DND-41 (cell line): ENCODE data around the gene SND1.

Experiments used
- EZH2 ChIP-seq: IDR thresholded peaks from 3 replicates; pipeline ENCODE4 v1.6.1; 2012; ENCODE audit warnings: borderline replicate concordance, low read depth, mild to moderate bottlenecking, moderate library complexity, low read length, inconsistent platforms; ENCODE audit not compliant: severe bottlenecking
- TF ChIP-seq, protein P1 (sequence below): IDR thresholded peaks from 2 replicates; pipeline ENCODE4 v1.5.1; 2012; ENCODE audit warnings: borderline replicate concordance, low read length, moderate library complexity, mild to moderate bottlenecking; ENCODE audit not compliant: poor library complexity, severe bottlenecking; ENCODE audit errors: extremely low read depth

GRCh38 chr7:127654404-127655394 lies 2.7 kb downstream of the SND1 start:
- TF ChIP-seq, protein P1, sequence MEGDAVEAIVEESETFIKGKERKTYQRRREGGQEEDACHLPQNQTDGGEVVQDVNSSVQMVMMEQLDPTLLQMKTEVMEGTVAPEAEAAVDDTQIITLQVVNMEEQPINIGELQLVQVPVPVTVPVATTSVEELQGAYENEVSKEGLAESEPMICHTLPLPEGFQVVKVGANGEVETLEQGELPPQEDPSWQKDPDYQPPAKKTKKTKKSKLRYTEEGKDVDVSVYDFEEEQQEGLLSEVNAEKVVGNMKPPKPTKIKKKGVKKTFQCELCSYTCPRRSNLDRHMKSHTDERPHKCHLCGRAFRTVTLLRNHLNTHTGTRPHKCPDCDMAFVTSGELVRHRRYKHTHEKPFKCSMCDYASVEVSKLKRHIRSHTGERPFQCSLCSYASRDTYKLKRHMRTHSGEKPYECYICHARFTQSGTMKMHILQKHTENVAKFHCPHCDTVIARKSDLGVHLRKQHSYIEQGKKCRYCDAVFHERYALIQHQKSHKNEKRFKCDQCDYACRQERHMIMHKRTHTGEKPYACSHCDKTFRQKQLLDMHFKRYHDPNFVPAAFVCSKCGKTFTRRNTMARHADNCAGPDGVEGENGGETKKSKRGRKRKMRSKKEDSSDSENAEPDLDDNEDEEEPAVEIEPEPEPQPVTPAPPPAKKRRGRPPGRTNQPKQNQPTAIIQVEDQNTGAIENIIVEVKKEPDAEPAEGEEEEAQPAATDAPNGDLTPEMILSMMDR, result no peak
- TF ChIP-seq EZH2, result no peak
